GM23338 (cell line): ENCODE data around the gene ITFG1.
"Not testable (repeated sequence)": the region's sequence is repeated elsewhere in the genome, so short reads cannot be mapped to it uniquely, and the experiment has no call there.

ENCODE experiments used
- CTCF ChIP-seq, 2 experiments: fragments of 200-600 bp in 1 of 2; sonication (generic) in 1 of 2; conservative IDR thresholded peaks; 2 replicates each; pipeline versions ENCODE4 v1.5.1 to v1.6.1; 2016 to 2017; ENCODE audit warnings: antibody characterized with exemption in 2 of 2, low read depth in 2 of 2, mild to moderate bottlenecking in 2 of 2, moderate library complexity in 1 of 2
- EZH2 ChIP-seq: fragments of 200-600 bp; sonication (generic); IDR thresholded peaks from one replicate; pipeline ENCODE4 v1.8.0; 2017; ENCODE audit warnings: antibody characterized with exemption, mild to moderate bottlenecking, low read depth; ENCODE audit not compliant: unreplicated experiment
- POLR2AphosphoS5 ChIP-seq: IDR thresholded peaks from 2 replicates; pipeline ENCODE4 v1.6.1; 2016; ENCODE audit warnings: antibody characterized with exemption, low read depth
- REST ChIP-seq: IDR thresholded peaks from one replicate; pipeline ENCODE4 v1.6.1; 2018; ENCODE audit warnings: antibody characterized with exemption; ENCODE audit not compliant: unreplicated experiment
- ZNF331 ChIP-seq: fragments of 250-450 bp; sonication (Bioruptor Pico); IDR thresholded peaks from 2 replicates; pipeline ENCODE4 v1.5.0; 2020; ENCODE audit warnings: low read depth, mild to moderate bottlenecking, moderate library complexity

GRCh38 chr16:47324309-47324708, 136.6 kb downstream of the ITFG1 start:
- TF ChIP-seq REST; POLR2AphosphoS5; EZH2; CTCF (conservative IDR thresholded peaks at IDR 0.05; ENCODE audit: low read depth in 2 of 2); ZNF331 (CRISPR knock-in tag): not testable (repeated sequence)
